BJ (cell line): ENCODE measurements around the gene GTF2H4. TPM values are rescaled to one million over a fixed set of nuclear protein-coding genes. Genes with fewer than 3 reads are reported as not detected.

Experiments
- CTCF ChIA-PET: fragments of 350-600 bp; formaldehyde crosslinking; extraction: SDS; loops from one replicate; lab custom pipeline; 2021; ENCODE audit warnings: antibody characterized with exemption, inconsistent platforms; lab: Yijun Ruan, JAX
- POLR2A ChIA-PET: fragments of 300-600 bp; sonication (Branson Sonifier 250); formaldehyde crosslinking; extraction: SDS; loops from one replicate; lab custom pipeline; 2021; ENCODE audit warnings: antibody characterized with exemption; lab: Charles Lee
- DNase-seq: peaks from one replicate; pipeline ENCODE4 v3.0.0-alpha.2; 2011; ENCODE audit warnings: low read depth
- H3K27me3 ChIP-seq: 2 replicates; pipeline ENCODE4 v1.6.0; 2011; ENCODE audit warnings: low read length; ENCODE audit not compliant: control insufficient read depth, insufficient read depth
- H3K36me3 ChIP-seq: 2 replicates; pipeline ENCODE4 v1.5.1; 2011; ENCODE audit warnings: low read length; ENCODE audit not compliant: control insufficient read depth, insufficient read depth
- H3K4me3 ChIP-seq: 2 replicates; pipeline ENCODE4 v1.5.1; 2011; ENCODE audit warnings: low read depth, mild to moderate bottlenecking, control low read depth, low read length
- CTCF ChIP-seq: IDR thresholded peaks from 2 replicates; pipeline ENCODE4 v1.5.1; 2011; ENCODE audit warnings: low read depth, mild to moderate bottlenecking, control low read depth, inconsistent platforms, low read length, moderate library complexity; ENCODE audit not compliant: insufficient read depth
- polyA plus RNA-seq: library from polyadenylated mRNA; depleted of rRNA; stranded (reverse); fragments of >200 nt; gene quantifications from 2 replicates; pipeline ENCODE4 v1.2.3, GENCODE V29; 2011

The GTF2H4 gene
- polyA plus RNA-seq, 1 experiment, result 28.2 TPM

GRCh38 chr6:30914076-30914853, 6.3 kb downstream of the GTF2H4 start, which contains the start of gene VARS2:
Gene VARS2 (plus strand): TSS chr6:30914238. CDS start chr6:30914837, 599 bp downstream.
- ChIA-PET CTCF (interaction anchor here (0.6 to 12.2 kb wide), 34 partner anchors 8 to 242 kb away, joined by 3 to 194 read pairs (median 6); partner anchors contain the start of genes CDSN, DDR1, DHX16 and MUCL3), POLR2A (interaction anchor here (0.6 to 1.5 kb wide), 2 partner anchors 157 to 178 kb away, joined by 4 to 15 read pairs; no protein-coding TSS in a partner anchor)
- Histone ChIP-seq H3K36me3 (peaks cover 24% of the 10 kb centered on the region), H3K4me3 (peak within 1 kb of the TSS; percentile 37), H3K27me3 (no peaks in the 10 kb centered on the region)
- TF ChIP-seq CTCF, result peak; percentile 49
- DNase-seq, result peak; percentile 64

GRCh38 chr6:30914854-30915590, 7.0 kb downstream of the GTF2H4 start:
- no peaks in the 10 kb centered on the region for H3K27me3 ChIP-seq
- no peak for TF ChIP-seq CTCF
- DNase-seq, result no peak
- CTCF ChIA-PET, result interaction anchor here (0.8 to 12.2 kb wide), 40 partner anchors 9 to 278 kb away, joined by 3 to 194 read pairs (median 6); partner anchors contain the start of genes CDSN, DDR1, DHX16 and MUCL3
- POLR2A ChIA-PET, result interaction anchor here (1.5 kb wide), 1 partner anchor 156 kb away, joined by 4 read pairs; no protein-coding TSS in a partner anchor
- H3K4me3 ChIP-seq, result peak overlapping the region; percentile 37
- peaks cover 24% of the 10 kb centered on the region for H3K36me3 ChIP-seq

GRCh38 chr6:30915591-30915946, 7.6 kb downstream of the GTF2H4 start:
- H3K36me3 ChIP-seq, result peaks cover 23% of the 10 kb centered on the region
- ChIA-PET POLR2A (no interaction called here), CTCF (interaction anchor here (0.6 to 12.2 kb wide), 42 partner anchors 10 to 277 kb away, joined by 3 to 194 read pairs (median 4); partner anchors contain the start of genes CDSN, DDR1, DHX16 and MUC21)
- no peak for DNase-seq
- peak; percentile 73 for TF ChIP-seq CTCF
- no peak overlapping the region for H3K4me3 ChIP-seq
- no peaks in the 10 kb centered on the region for H3K27me3 ChIP-seq

GRCh38 chr6:30917041-30917440, 9.0 kb downstream of the GTF2H4 start:
- DNase-seq, result no peak
- no peaks in the 10 kb centered on the region for H3K27me3 ChIP-seq
- ChIA-PET CTCF (interaction anchor here (0.9 to 12.2 kb wide), 13 partner anchors 8 to 210 kb away, joined by 3 to 194 read pairs (median 8); no protein-coding TSS in a partner anchor), POLR2A (no interaction called here)
- H3K36me3 ChIP-seq, result peaks cover 24% of the 10 kb centered on the region
- H3K4me3 ChIP-seq, result no peak overlapping the region
- TF ChIP-seq CTCF, result no peak
